WERI-Rb-1 (cell line): ENCODE measurements around the gene IL17REL.

Experiments
- DNase-seq: peaks from one replicate; pipeline ENCODE4 v3.0.0-alpha.2; 2020
- H3K27ac ChIP-seq: fragments of 250-450 bp; sonication (Bioruptor Pico); 2 replicates; pipeline ENCODE4 v1.5.1; 2020; ENCODE audit warnings: mild to moderate bottlenecking, moderate library complexity
- H3K27me3 ChIP-seq: fragments of 250-450 bp; sonication (Bioruptor Pico); 2 replicates; pipeline ENCODE4 v1.5.1; 2021; ENCODE audit warnings: mild to moderate bottlenecking, low read depth, moderate library complexity; ENCODE audit not compliant: insufficient read depth, severe bottlenecking
- H3K36me3 ChIP-seq: fragments of 250-450 bp; sonication (Bioruptor Pico); 2 replicates; pipeline ENCODE4 v1.5.1; 2020; ENCODE audit warnings: mild to moderate bottlenecking, moderate library complexity
- H3K4me3 ChIP-seq: 2 replicates; pipeline ENCODE4 v1.5.1; 2011; ENCODE audit warnings: low read depth, mild to moderate bottlenecking, control low read depth, low read length
- H3K9me3 ChIP-seq: fragments of 250-450 bp; sonication (Bioruptor Pico); 2 replicates; pipeline ENCODE4 v1.5.1; 2021; ENCODE audit warnings: mild to moderate bottlenecking, moderate library complexity; ENCODE audit not compliant: severe bottlenecking
- CTCF ChIP-seq: IDR thresholded peaks from 2 replicates; pipeline ENCODE4 v1.5.1; 2011; ENCODE audit warnings: low read depth, mild to moderate bottlenecking, control low read depth, inconsistent platforms, low read length

The IL17REL gene

DNA sequence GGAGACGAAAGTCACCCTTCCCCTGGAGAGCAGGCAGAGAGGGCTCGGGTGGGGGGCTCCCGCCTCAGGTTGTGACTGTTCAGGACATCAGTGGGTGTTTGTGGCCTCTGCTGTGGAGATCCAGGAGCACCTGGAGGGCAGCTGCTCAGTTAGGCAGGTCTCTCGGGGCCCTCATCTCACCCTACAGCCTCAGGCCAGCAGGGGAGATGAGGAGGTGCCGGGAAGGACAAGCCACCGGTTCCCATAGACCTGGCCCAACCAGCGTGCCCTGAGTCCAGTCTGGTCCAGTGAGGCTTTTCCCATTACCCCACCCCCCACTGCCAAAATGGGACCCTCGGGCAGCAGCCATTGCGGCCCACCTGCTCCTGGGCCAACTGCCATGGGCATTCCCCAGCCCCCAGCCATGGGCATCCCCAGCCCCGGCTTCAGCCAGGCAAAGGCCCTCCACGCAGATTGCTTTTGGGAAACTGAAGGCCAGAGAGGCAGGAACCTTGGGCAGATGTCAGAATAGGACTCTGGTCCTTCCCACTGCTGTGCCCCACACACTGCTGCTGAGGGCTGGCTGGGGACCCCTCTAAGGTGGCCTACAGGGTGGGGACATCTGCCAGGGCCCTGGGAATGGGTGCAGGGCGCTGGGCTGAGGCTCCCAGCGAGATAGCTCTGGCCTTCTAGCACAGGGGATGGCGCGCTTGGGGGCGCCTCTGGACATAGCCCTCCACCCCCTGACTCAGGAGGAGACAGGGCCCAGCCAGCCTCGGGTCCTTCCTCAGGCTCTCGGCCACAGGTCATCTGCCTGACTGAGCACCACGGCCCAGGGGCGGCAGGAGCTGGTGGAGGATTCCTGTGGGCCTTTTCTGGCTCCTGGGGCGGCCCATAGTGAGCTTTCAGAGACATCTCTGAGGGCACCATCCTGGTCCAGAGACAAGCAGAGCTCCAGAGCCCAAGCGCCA is 47.2 kb downstream of the IL17REL start:
- no peaks in the 10 kb centered on the region for H3K9me3 ChIP-seq
- no peak for TF ChIP-seq CTCF
- no peak overlapping the region for H3K4me3 ChIP-seq

DNA sequence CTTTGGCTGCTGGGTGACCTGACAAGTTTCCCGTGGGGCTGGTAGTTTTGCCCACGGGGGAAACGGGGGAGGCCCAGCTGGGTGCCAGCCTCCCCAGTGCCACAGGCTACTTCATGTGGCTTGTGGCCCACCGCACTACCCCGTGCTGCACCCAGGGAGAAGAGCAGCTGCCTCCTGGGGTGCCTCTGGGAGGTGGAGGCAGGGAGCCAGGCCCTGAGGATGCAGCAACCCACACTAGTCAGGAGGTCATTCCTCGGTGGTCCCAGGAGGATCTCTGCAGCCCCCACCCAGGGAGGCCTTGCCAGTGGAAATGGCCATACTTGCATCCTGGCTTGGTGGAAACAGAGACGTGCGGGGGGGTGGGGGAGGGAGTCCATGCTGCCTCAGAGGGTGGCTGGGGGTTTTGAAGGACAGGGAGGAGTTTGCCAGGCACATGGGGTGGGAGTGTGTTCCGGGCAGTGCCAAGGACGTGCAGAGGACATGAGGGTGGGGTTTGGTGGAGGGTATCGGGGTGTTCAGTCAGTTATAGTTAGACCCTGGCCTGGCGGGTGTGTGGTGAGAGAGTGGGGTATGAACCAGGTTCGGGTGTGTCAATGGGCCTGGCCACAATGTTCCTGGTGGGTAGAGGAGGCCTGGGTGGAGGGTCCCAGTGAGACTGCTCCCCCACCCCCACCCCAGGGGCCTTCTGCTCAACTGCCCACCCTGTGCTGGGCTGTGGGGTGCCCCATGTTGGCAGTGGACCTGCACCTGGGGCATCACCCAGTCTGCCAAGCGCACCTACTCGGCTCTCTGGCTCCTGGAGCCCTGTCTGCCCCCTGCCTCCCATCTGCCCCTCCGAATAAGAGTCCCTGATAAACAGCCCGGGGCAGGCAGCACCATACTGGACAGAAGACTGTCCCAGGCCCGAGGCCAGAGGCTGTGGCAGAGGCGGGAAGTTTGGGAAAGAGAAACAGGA is 48.2 kb downstream of the IL17REL start:
- no peaks in the 10 kb centered on the region for H3K27me3 ChIP-seq
- no peaks in the 10 kb centered on the region for H3K9me3 ChIP-seq
- no peak overlapping the region for H3K4me3 ChIP-seq
- no peak overlapping the region for H3K27ac ChIP-seq
- DNase-seq: peak; percentile 8
- TF ChIP-seq CTCF: no peak
- peaks cover 32% of the 10 kb centered on the region for H3K36me3 ChIP-seq

More for the DNA sequence above, 47.2 kb downstream of the IL17REL start:
- peak; percentile 8 for DNase-seq
- no peaks in the 10 kb centered on the region for H3K27me3 ChIP-seq
- peaks cover 32% of the 10 kb centered on the region for H3K36me3 ChIP-seq
- H3K27ac ChIP-seq: no peak overlapping the region

GRCh38 chr22:49963647-49964026 is 48.9 kb downstream of the IL17REL start:
- Histone ChIP-seq H3K4me3 (no peak overlapping the region), H3K27me3 (no peaks in the 10 kb centered on the region), H3K9me3 (no peaks in the 10 kb centered on the region), H3K27ac (peak overlapping the region; percentile 26; the same call in 1 of the 2 replicates), H3K36me3 (peaks cover 32% of the 10 kb centered on the region)
- DNase-seq: no peak
- TF ChIP-seq CTCF: no peak

DNA sequence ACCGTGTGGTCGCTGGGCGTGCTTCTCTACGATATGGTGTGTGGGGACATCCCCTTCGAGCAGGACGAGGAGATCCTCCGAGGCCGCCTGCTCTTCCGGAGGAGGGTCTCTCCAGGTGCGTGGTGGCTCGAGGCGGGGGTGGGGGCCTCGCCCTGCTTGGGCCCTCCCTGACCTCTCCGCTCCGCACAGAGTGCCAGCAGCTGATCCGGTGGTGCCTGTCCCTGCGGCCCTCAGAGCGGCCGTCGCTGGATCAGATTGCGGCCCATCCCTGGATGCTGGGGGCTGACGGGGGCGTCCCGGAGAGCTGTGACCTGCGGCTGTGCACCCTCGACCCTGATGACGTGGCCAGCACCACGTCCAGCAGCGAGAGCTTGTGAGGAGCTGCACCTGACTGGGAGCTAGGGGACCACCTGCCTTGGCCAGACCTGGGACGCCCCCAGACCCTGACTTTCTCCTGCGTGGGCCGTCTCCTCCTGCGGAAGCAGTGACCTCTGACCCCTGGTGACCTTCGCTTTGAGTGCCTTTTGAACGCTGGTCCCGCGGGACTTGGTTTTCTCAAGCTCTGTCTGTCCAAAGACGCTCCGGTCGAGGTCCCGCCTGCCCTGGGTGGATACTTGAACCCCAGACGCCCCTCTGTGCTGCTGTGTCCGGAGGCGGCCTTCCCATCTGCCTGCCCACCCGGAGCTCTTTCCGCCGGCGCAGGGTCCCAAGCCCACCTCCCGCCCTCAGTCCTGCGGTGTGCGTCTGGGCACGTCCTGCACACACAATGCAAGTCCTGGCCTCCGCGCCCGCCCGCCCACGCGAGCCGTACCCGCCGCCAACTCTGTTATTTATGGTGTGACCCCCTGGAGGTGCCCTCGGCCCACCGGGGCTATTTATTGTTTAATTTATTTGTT is 49.6 kb downstream of the IL17REL start:
- H3K27me3 ChIP-seq: no peaks in the 10 kb centered on the region
- DNase-seq: no peak
- peaks cover 32% of the 10 kb centered on the region for H3K36me3 ChIP-seq
- H3K27ac ChIP-seq: peak overlapping the region; percentile 86
- no peaks in the 10 kb centered on the region for H3K9me3 ChIP-seq
- TF ChIP-seq CTCF: no peak
- peak overlapping the region; percentile 34 for H3K4me3 ChIP-seq

GRCh38 chr22:49962012-49962750 is 50.4 kb downstream of the IL17REL start:
- Histone ChIP-seq H3K36me3 (peaks cover 32% of the 10 kb centered on the region), H3K9me3 (no peaks in the 10 kb centered on the region), H3K27me3 (no peaks in the 10 kb centered on the region), H3K4me3 (peak overlapping the region; percentile 85), H3K27ac (peak overlapping the region; percentile 86)
- no peak for TF ChIP-seq CTCF
- DNase-seq: peak; percentile 93
